ENCODE data around the gene GNG7. TPM values are rescaled to one million over a fixed set of nuclear protein-coding genes. Genes with fewer than 3 reads are reported as not detected.

GNG7 gene
- total RNA-seq, 1 donor: not detected

- TF ChIP-seq CTCF (IDR thresholded peaks at IDR 0.05; ENCODE audit: insufficient read depth, low read depth, low read length): no peak
These were observed 30.4 kb upstream of the GNG7 start for GRCh38 chr19:2732883-2733282.

GRCh38 chr19:2732157-2732725 is 29.7 kb upstream of the GNG7 start:
- H3K4me3 ChIP-seq (ENCODE audit: low read depth, low read length): no peak overlapping the region
- no peak for TF ChIP-seq CTCF (IDR thresholded peaks at IDR 0.05; ENCODE audit: insufficient read depth, low read depth, low read length)
- DNase-seq (ENCODE audit: low read depth): no peak

More at GRCh38 chr19:2732883-2733282, 30.4 kb upstream of the GNG7 start:
- DNase-seq (ENCODE audit: low read depth): no peak
- H3K4me3 ChIP-seq (ENCODE audit: low read depth, low read length): no peak overlapping the region

- DNase-seq (ENCODE audit: low read depth): no peak
- H3K4me3 ChIP-seq (ENCODE audit: low read depth, low read length): no peak overlapping the region
- no peak for TF ChIP-seq CTCF (IDR thresholded peaks at IDR 0.05; ENCODE audit: insufficient read depth, low read depth, low read length)
These were observed 28.9 kb upstream of the GNG7 start for GRCh38 chr19:2731181-2731995.

GRCh38 chr19:2729943-2730818 is 27.7 kb upstream of the GNG7 start:
- TF ChIP-seq CTCF (IDR thresholded peaks at IDR 0.05; ENCODE audit: insufficient read depth, low read depth, low read length): no peak
- no peak for DNase-seq (ENCODE audit: low read depth)
- no peak overlapping the region for H3K4me3 ChIP-seq (ENCODE audit: low read depth, low read length)

GRCh38 chr19:2728783-2729387 is 26.4 kb upstream of the GNG7 start:
- no peak for TF ChIP-seq CTCF (IDR thresholded peaks at IDR 0.05; ENCODE audit: insufficient read depth, low read depth, low read length)
- H3K4me3 ChIP-seq (ENCODE audit: low read depth, low read length): no peak overlapping the region
- no peak for DNase-seq (ENCODE audit: low read depth)

- no peak for TF ChIP-seq CTCF (IDR thresholded peaks at IDR 0.05; ENCODE audit: insufficient read depth, low read depth, low read length)
- DNase-seq (ENCODE audit: low read depth): no peak
- H3K4me3 ChIP-seq (ENCODE audit: low read depth, low read length): no peak overlapping the region
These were observed 25.1 kb upstream of the GNG7 start for GRCh38 chr19:2727640-2727944.
